Right lobe of liver (tissue), 4 donors: ENCODE measurements around the gene PIMREG.

ENCODE experiments used
- CTCF ChIP-seq, 4 donors: fragments of 200-600 bp in 3 of 4; fragments of 450-650 bp in 1 of 4; IDR thresholded peaks; one replicate each; pipeline versions ENCODE4 v1.5.1 to v1.8.0; 2016 to 2022; ENCODE audit warnings: antibody characterized with exemption in 4 of 4, mild to moderate bottlenecking in 2 of 4
- POLR2A ChIP-seq: fragments of 450-650 bp; IDR thresholded peaks from one replicate; pipeline ENCODE4 v1.6.1; 2017; ENCODE audit warnings: antibody characterized with exemption, mild to moderate bottlenecking
- donor health status: DM: no; HTN: no; CAD: no.
- donor health status: DM: no; HTN: no; CAD: no.
- donor health status: DM: no; HTN: yes; CAD: no.

- TF ChIP-seq CTCF (IDR thresholded peaks at IDR 0.05) (no peak), POLR2A (no peak)
Measured at GRCh38 chr17:6461246-6461645, 17.0 kb downstream of the PIMREG start.
